Testis (tissue), 2 donors: Measurements from ENCODE around the gene KLK13.

Experiments
- CTCF ChIP-seq, 3 experiments: fragments of 450-650 bp in 2 of 3; fragments of 200-600 bp in 1 of 3; sonication (generic) in 1 of 3; IDR thresholded peaks; one replicate each; pipeline ENCODE4 v1.5.1; 2016 to 2019; ENCODE audit warnings: antibody characterized with exemption in 3 of 3, mild to moderate bottlenecking in 2 of 3, moderate library complexity in 1 of 3
- POLR2A ChIP-seq: fragments of 450-650 bp; IDR thresholded peaks from one replicate; pipeline ENCODE4 v1.6.1; 2017; ENCODE audit warnings: antibody characterized with exemption, mild to moderate bottlenecking, moderate library complexity

DNA sequence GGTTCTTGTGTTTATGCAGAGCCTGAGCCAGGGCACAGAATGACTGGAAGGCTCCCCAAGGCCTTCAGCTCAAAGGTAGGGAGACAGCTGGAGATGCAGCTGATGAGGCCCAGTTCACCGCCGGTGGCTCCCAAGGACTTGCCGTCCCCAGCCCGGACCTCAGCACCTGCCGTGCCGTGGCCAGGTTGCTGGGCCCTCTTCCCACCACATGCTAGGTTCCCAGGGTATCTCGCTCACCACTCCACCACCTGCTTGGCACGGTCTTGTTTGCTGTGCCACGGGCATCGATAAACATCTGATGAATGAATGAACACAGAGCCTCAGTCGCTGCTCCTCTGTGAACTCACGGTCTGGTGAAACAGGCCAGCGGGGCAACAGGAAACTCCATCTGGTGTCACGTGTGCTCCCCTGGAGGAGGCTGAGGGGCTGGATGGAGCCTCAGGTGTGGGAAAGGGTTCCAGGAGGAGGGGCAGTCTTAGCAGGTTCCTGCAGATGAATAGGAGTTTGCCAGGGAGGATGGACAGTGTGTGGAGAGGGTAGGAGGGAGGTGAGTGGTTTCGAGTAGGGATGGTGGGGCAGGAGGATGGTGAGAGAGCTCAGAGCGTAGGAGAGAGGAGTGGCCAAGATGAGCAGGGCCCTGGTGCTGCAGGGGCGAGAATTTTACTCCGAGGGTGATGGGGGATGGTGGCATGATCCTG lies 21.4 kb upstream of the KLK13 start:
- TF ChIP-seq POLR2A (no peak), CTCF (IDR thresholded peaks at IDR 0.05) (no peak)
